Ramos (cell line): ENCODE data around the gene GPR26.

ENCODE experiments used
- in situ Hi-C: fragments of 300-500 bp; cut with MboI; formaldehyde crosslinking; loops from one replicate; pipeline ENCODE4 v1.14.3; 2022; ENCODE audit warnings: low sequenced_read_pairs; ENCODE audit not compliant: unreplicated experiment

The GPR26 gene

GRCh38 chr10:123666318-123667236 lies at the start of gene GPR26:
Gene GPR26 (plus strand): TSS chr10:123666355. CDS start chr10:123666408, 53 bp downstream.
- in situ Hi-C loops: no loop called here

GRCh38 chr10:123618224-123618623 lies 47.9 kb upstream of the GPR26 start:
- in situ Hi-C loops: no loop called here

GRCh38 chr10:123619067-123619855 lies 46.9 kb upstream of the GPR26 start:
- in situ Hi-C loops: no loop called here

GRCh38 chr10:123620621-123621020 lies 45.5 kb upstream of the GPR26 start:
- in situ Hi-C loops: no loop called here

GRCh38 chr10:123621492-123621891 lies 44.7 kb upstream of the GPR26 start:
- in situ Hi-C loops: no loop called here

- in situ Hi-C loops: no loop called here
Observed at GRCh38 chr10:123621916-123622315, 44.2 kb upstream of the GPR26 start.

GRCh38 chr10:123622381-123622780 lies 43.8 kb upstream of the GPR26 start:
- in situ Hi-C loops: no loop called here

- in situ Hi-C loops: no loop called here
Observed at GRCh38 chr10:123624086-123624485, 42.1 kb upstream of the GPR26 start.

- in situ Hi-C loops: no loop called here
Observed at GRCh38 chr10:123633106-123633505, 33.0 kb upstream of the GPR26 start.

- in situ Hi-C loops: no loop called here
Observed at GRCh38 chr10:123633636-123634035, 32.5 kb upstream of the GPR26 start.

GRCh38 chr10:123634221-123634620 lies 31.9 kb upstream of the GPR26 start:
- in situ Hi-C loops: no loop called here

- in situ Hi-C loops: no loop called here
Observed at GRCh38 chr10:123635131-123635530, 31.0 kb upstream of the GPR26 start.

- in situ Hi-C loops: no loop called here
Observed at GRCh38 chr10:123635745-123636144, 30.4 kb upstream of the GPR26 start.

- in situ Hi-C loops: no loop called here
Observed at GRCh38 chr10:123636598-123637325, 29.4 kb upstream of the GPR26 start.

- in situ Hi-C loops: no loop called here
Observed at GRCh38 chr10:123637326-123637880, 28.8 kb upstream of the GPR26 start.

GRCh38 chr10:123639131-123639530 lies 27.0 kb upstream of the GPR26 start:
- in situ Hi-C loops: no loop called here

- in situ Hi-C loops: no loop called here
Observed at GRCh38 chr10:123640016-123640535, 26.1 kb upstream of the GPR26 start.

- in situ Hi-C loops: no loop called here
Observed at GRCh38 chr10:123642293-123642692, 23.9 kb upstream of the GPR26 start.

GRCh38 chr10:123642697-123643096 lies 23.5 kb upstream of the GPR26 start:
- in situ Hi-C loops: no loop called here

- in situ Hi-C loops: no loop called here
Observed at GRCh38 chr10:123643315-123643714, 22.8 kb upstream of the GPR26 start.
